NCI-H2196 (cell line): ENCODE results near the gene ATP4A.
"Not testable (repeated sequence)": the region's sequence is repeated elsewhere in the genome, so short reads cannot be mapped to it uniquely, and the experiment has no call there.

Experiments
- DNase-seq: peaks from one replicate; lab custom pipeline; 2025; ENCODE audit not compliant: unreplicated experiment; lab: John Stamatoyannopoulos, UW

The ATP4A gene

GRCh38 chr19:35563207-35563829, at the start of gene ATP4A:
ATP4A (minus strand) TSS chr19:35563658; CDS start chr19:35563629, 29 bp downstream.
- DNase-seq = no peak

- peak; percentile 92 for DNase-seq
These were observed 49.3 kb upstream of the ATP4A start, which contains the start of gene HAUS5 for GRCh38 chr19:35612559-35613321. HAUS5 (plus strand) TSS chr19:35612735; CDS start chr19:35612795, 60 bp downstream.

- DNase-seq = no peak
These were observed 48.7 kb upstream of the ATP4A start for GRCh38 chr19:35612224-35612558.

GRCh38 chr19:35609851-35610353, 46.4 kb upstream of the ATP4A start:
- no peak for DNase-seq

- no peak for DNase-seq
These were observed 44.8 kb upstream of the ATP4A start for GRCh38 chr19:35608251-35608650.

- DNase-seq = no peak
These were observed 44.2 kb upstream of the ATP4A start for GRCh38 chr19:35607661-35608060.

- not testable (repeated sequence) for DNase-seq
These were observed 43.7 kb upstream of the ATP4A start for GRCh38 chr19:35607170-35607569.

GRCh38 chr19:35604436-35604835, 41.0 kb upstream of the ATP4A start:
- not testable (repeated sequence) for DNase-seq

- no peak for DNase-seq
These were observed 38.5 kb upstream of the ATP4A start for GRCh38 chr19:35601971-35602370.

GRCh38 chr19:35596366-35596999, 33.0 kb upstream of the ATP4A start:
- no peak for DNase-seq

- DNase-seq = no peak
These were observed 32.5 kb upstream of the ATP4A start for GRCh38 chr19:35595928-35596327.

- DNase-seq = not testable (repeated sequence)
These were observed 31.6 kb upstream of the ATP4A start for GRCh38 chr19:35595026-35595425.

GRCh38 chr19:35592226-35592625, 28.8 kb upstream of the ATP4A start:
- peak; percentile 25 for DNase-seq

GRCh38 chr19:35590875-35591274, 27.4 kb upstream of the ATP4A start:
- no peak for DNase-seq

GRCh38 chr19:35587321-35587720, 23.9 kb upstream of the ATP4A start:
- DNase-seq = no peak

GRCh38 chr19:35585848-35586247, 22.4 kb upstream of the ATP4A start, which contains the start of gene PMIS2:
PMIS2 (plus strand) TSS chr19:35586173; CDS start chr19:35586260, 87 bp downstream.
- no peak for DNase-seq

- no peak for DNase-seq
These were observed 19.3 kb upstream of the ATP4A start for GRCh38 chr19:35582760-35583159.

- DNase-seq = no peak
These were observed 15.2 kb upstream of the ATP4A start for GRCh38 chr19:35578707-35579106.

- DNase-seq = no peak
These were observed 14.5 kb upstream of the ATP4A start for GRCh38 chr19:35577918-35578317.

GRCh38 chr19:35571406-35571965, 8.0 kb upstream of the ATP4A start:
- DNase-seq = no peak

GRCh38 chr19:35569281-35569781, 5.9 kb upstream of the ATP4A start:
- peak; percentile 9 for DNase-seq
